Endodermal cell (in vitro differentiated cells): ENCODE measurements around the gene DTD1. TPM values are rescaled to one million over a fixed set of nuclear protein-coding genes. Genes with fewer than 3 reads are reported as not detected.
A peak's percentile ranks its signal among the peaks of the same experiment; 100 is the strongest.

ENCODE experiments used
- DNase-seq: peaks from one replicate; pipeline ENCODE4 v3.0.0-alpha.2; 2017
- H3K27ac ChIP-seq: 2 replicates; pipeline ENCODE4 v1.5.1; 2013; ENCODE audit warnings: mild to moderate bottlenecking, low read depth, low read length, moderate library complexity
- H3K27me3 ChIP-seq: 2 replicates; pipeline ENCODE4 v1.6.1; 2013; ENCODE audit warnings: mild to moderate bottlenecking, low read length, moderate library complexity; ENCODE audit not compliant: insufficient read depth, control insufficient read depth, poor library complexity, severe bottlenecking
- H3K36me3 ChIP-seq: 2 replicates; pipeline ENCODE4 v1.7.0; 2013; ENCODE audit warnings: mild to moderate bottlenecking, low read length, moderate library complexity; ENCODE audit not compliant: control insufficient read depth, insufficient read depth
- H3K4me1 ChIP-seq: one replicate; pipeline ENCODE4 v1.7.0; 2013; ENCODE audit warnings: low read length; ENCODE audit not compliant: control insufficient read depth, insufficient read depth
- H3K4me3 ChIP-seq: 2 replicates; pipeline ENCODE4 v1.5.1; 2013; ENCODE audit warnings: mild to moderate bottlenecking, low read length, moderate library complexity
- H3K9ac ChIP-seq: 2 replicates; pipeline ENCODE4 v1.6.1; 2013; ENCODE audit warnings: mild to moderate bottlenecking, low read length, moderate library complexity; ENCODE audit not compliant: poor library complexity, severe bottlenecking; ENCODE audit errors: extremely low read depth
- H3K9me3 ChIP-seq: 2 replicates; pipeline ENCODE4 v1.6.1; 2013; ENCODE audit warnings: mild to moderate bottlenecking, low read length, moderate library complexity; ENCODE audit not compliant: control insufficient read depth
- H3K27ac Mint-ChIP-seq: 2 replicates; pipeline ENCODE4 v1.8.0; 2020; ENCODE audit warnings: mixed read lengths
- H3K27me3 Mint-ChIP-seq: 2 replicates; pipeline ENCODE4 v1.8.0; 2021; ENCODE audit warnings: mild to moderate bottlenecking, mixed read lengths; ENCODE audit not compliant: insufficient read depth
- H3K36me3 Mint-ChIP-seq: 2 replicates; pipeline ENCODE4 v1.8.0; 2020; ENCODE audit warnings: low read depth, mixed read lengths
- H3K4me1 Mint-ChIP-seq: 2 replicates; pipeline ENCODE4 v1.8.0; 2020; ENCODE audit warnings: mixed read lengths
- H3K4me3 Mint-ChIP-seq: 2 replicates; pipeline ENCODE4 v1.8.0; 2020; ENCODE audit warnings: mild to moderate bottlenecking, moderate library complexity, mixed read lengths
- H3K9me3 Mint-ChIP-seq: 2 replicates; pipeline ENCODE4 v1.8.0; 2020; ENCODE audit warnings: mild to moderate bottlenecking, mixed read lengths
- WGBS, 2 experiments: methylation state at CpG; one replicate each; pipeline versions ENCODE4 v1.1.5 to v1.1.7; 2013; ENCODE audit warnings: missing lambda C conversion rate in 2 of 2, mixed read lengths in 1 of 2; ENCODE audit not compliant: insufficient coverage in 1 of 2, insufficient read length in 1 of 2; 5-methylcytosine and 5-hydroxymethylcytosine counted together
- total RNA-seq, 2 donors: library from RNA; stranded (reverse); fragmentation: NEBNext Ultra II Directional in 1 of 2; extraction: Animal tissue kit (Norgen Biotek cat#: 25700) in 1 of 2; gene quantifications; 2 replicates in 1 of 2; 3 replicates in 1 of 2; pipeline ENCODE4 v1.2.1, GENCODE V29; 2021
- TF ChIP-seq, protein P1 (sequence below): fragments of 200-600 bp; sonication (generic); conservative IDR thresholded peaks from 2 replicates; pipeline ENCODE4 v1.5.0; 2021; ENCODE audit warnings: antibody characterized with exemption, mild to moderate bottlenecking

The DTD1 gene
- total RNA-seq, 2 donors from 2014 or later = 34.2 to 44.0 TPM

DNA sequence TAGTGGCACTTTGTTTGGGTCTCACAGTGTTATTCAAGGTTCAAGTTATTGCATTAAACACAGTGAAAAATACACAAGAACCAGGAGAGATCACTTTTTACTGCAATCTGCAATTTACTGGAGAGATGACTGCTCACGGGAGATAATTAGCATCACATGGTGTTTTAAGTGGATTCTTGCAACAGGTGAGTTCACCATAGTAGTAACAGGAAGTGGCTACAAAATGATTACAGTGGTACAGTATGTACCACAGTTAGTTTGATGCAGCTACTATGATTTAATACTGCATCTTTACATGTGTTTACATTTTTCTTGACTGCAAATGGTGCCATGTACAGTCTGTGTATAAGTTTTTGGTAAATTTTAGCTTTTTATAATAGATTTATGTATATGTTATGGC is 129.2 kb downstream of the DTD1 start:
- H3K9me3 ChIP-seq = no peaks in the 10 kb centered on the region
- no peaks in the 10 kb centered on the region for H3K4me1 ChIP-seq
- H3K4me1 Mint-ChIP-seq = peaks cover 6% of the 10 kb centered on the region
- H3K9me3 Mint-ChIP-seq = peaks cover 4% of the 10 kb centered on the region
- no peaks in the 10 kb centered on the region for H3K36me3 ChIP-seq
- no peak overlapping the region for H3K9ac ChIP-seq
- TF ChIP-seq, protein P1, sequence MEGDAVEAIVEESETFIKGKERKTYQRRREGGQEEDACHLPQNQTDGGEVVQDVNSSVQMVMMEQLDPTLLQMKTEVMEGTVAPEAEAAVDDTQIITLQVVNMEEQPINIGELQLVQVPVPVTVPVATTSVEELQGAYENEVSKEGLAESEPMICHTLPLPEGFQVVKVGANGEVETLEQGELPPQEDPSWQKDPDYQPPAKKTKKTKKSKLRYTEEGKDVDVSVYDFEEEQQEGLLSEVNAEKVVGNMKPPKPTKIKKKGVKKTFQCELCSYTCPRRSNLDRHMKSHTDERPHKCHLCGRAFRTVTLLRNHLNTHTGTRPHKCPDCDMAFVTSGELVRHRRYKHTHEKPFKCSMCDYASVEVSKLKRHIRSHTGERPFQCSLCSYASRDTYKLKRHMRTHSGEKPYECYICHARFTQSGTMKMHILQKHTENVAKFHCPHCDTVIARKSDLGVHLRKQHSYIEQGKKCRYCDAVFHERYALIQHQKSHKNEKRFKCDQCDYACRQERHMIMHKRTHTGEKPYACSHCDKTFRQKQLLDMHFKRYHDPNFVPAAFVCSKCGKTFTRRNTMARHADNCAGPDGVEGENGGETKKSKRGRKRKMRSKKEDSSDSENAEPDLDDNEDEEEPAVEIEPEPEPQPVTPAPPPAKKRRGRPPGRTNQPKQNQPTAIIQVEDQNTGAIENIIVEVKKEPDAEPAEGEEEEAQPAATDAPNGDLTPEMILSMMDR = no peak
- H3K27ac Mint-ChIP-seq = no peak overlapping the region
- WGBS, 2 experiments = 93 to 100% methylated on average over 1 of the region's 1 CpG
- H3K4me3 Mint-ChIP-seq = no peak overlapping the region
- no peak for DNase-seq
- no peak overlapping the region for H3K4me3 ChIP-seq
- no peak overlapping the region for H3K27ac ChIP-seq
- H3K27me3 ChIP-seq = no peaks in the 10 kb centered on the region
- H3K36me3 Mint-ChIP-seq = peaks cover 2% of the 10 kb centered on the region
- no peaks in the 10 kb centered on the region for H3K27me3 Mint-ChIP-seq

DNA sequence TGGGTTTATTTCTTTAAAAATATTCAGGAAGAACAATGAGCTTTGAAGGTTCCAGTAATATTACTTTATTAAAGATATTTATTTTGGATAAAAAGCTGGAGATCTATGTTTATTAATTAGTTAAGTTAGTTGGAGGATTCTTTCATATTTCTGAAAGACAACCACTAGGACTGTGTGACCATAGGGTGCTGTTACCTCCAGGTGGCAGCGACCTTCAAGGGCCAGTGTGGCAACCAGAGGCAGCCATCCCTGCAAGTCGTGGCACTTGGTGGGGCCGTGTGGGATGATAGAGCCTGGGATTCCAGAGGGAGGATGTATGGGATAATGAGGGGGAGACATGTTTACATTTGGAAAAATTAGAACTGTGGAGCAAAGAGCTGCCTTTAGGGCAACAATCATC is 130.3 kb downstream of the DTD1 start:
- no peaks in the 10 kb centered on the region for H3K27me3 ChIP-seq
- no peaks in the 10 kb centered on the region for H3K36me3 ChIP-seq
- WGBS, 2 experiments = 84 to 93% methylated on average over 3 of the region's 3 CpGs
- H3K27ac ChIP-seq = no peak overlapping the region
- no peaks in the 10 kb centered on the region for H3K4me1 Mint-ChIP-seq
- H3K4me3 Mint-ChIP-seq = no peak overlapping the region
- H3K9ac ChIP-seq = no peak overlapping the region
- no peak overlapping the region for H3K27ac Mint-ChIP-seq
- peaks cover 2% of the 10 kb centered on the region for H3K36me3 Mint-ChIP-seq
- no peaks in the 10 kb centered on the region for H3K9me3 ChIP-seq
- DNase-seq = no peak
- H3K4me3 ChIP-seq = no peak overlapping the region
- no peaks in the 10 kb centered on the region for H3K27me3 Mint-ChIP-seq
- H3K9me3 Mint-ChIP-seq = peaks cover 4% of the 10 kb centered on the region
- H3K4me1 ChIP-seq = no peaks in the 10 kb centered on the region
- TF ChIP-seq, protein P1 = peak; percentile 61

DNA sequence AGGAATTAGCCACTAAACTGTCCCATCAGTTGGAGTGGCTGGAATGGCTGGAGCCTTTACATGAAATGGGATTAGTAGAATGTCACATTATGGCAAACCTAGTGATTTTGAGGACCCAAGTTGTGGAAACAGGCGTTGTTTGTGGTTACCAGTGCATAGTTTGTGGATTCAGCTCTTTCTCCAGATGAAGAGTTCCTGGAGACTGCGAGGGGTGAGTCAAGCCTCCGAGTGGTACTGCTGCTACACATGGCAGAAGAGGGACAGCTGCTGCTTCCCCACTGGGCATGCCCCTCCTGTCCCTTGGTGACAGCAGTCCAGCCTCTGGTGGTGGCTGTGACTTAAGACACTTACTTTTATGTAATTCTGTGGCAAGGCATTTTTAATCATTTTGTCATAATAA is 131.6 kb downstream of the DTD1 start:
- H3K4me1 ChIP-seq = no peaks in the 10 kb centered on the region
- no peak for DNase-seq
- no peak overlapping the region for H3K9ac ChIP-seq
- no peak overlapping the region for H3K4me3 Mint-ChIP-seq
- peaks cover 2% of the 10 kb centered on the region for H3K36me3 Mint-ChIP-seq
- H3K27ac Mint-ChIP-seq = no peak overlapping the region
- WGBS, 2 experiments = 86 to 100% methylated on average over 3 of the region's 3 CpGs
- H3K9me3 ChIP-seq = no peaks in the 10 kb centered on the region
- peaks cover 4% of the 10 kb centered on the region for H3K9me3 Mint-ChIP-seq
- H3K4me3 ChIP-seq = no peak overlapping the region
- no peaks in the 10 kb centered on the region for H3K4me1 Mint-ChIP-seq
- H3K27me3 ChIP-seq = no peaks in the 10 kb centered on the region
- H3K27me3 Mint-ChIP-seq = no peaks in the 10 kb centered on the region
- no peak overlapping the region for H3K27ac ChIP-seq
- no peaks in the 10 kb centered on the region for H3K36me3 ChIP-seq
- TF ChIP-seq, protein P1 = no peak
